NCI-H2029 (cell line): ENCODE data around the gene KIF5B.
A peak's percentile ranks its signal among the peaks of the same experiment; 100 is the strongest.
"Not testable (repeated sequence)": the region's sequence is repeated elsewhere in the genome, so short reads cannot be mapped to it uniquely, and the experiment has no call there.

Source experiments
- DNase-seq: peaks from one replicate; lab custom pipeline; 2025; lab: John Stamatoyannopoulos, UW

The KIF5B gene

DNA sequence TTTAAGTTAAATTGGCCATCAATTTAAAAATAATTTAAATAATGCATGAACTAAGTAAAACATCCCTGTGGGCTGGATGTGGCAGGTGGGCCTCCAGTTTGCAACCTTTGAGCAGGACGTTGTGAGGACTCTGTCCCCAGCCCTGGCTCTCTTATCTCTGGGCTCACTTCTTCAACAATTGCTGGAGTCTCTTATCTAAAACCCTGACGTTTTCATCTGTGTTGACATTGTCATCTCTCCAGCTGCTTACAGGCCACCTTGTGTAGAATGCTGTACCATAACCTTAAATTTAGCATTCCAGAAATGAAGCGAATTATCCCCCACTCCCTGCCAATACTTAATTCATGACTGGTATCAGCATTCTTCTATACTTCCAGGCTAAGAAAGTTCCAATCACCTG, 3.2 kb upstream of the KIF5B start:
- no peak for DNase-seq

DNA sequence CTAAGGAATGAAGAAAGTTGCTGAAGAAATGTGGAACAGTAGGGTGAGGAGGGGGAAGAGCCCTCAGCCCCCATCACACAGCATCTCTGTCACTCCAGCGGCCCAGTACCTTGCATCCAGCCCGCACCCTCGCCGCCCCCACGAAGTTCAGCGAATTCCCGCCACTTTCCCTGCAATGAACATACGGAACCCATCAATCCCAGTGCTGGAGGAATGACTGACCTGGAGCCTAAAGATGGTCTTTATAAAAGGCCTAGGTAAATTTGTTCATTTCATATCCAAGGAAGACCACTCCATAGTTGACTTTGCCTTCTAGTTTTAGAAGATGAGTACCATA, 779 bp upstream of the KIF5B start:
- no peak for DNase-seq

DNA sequence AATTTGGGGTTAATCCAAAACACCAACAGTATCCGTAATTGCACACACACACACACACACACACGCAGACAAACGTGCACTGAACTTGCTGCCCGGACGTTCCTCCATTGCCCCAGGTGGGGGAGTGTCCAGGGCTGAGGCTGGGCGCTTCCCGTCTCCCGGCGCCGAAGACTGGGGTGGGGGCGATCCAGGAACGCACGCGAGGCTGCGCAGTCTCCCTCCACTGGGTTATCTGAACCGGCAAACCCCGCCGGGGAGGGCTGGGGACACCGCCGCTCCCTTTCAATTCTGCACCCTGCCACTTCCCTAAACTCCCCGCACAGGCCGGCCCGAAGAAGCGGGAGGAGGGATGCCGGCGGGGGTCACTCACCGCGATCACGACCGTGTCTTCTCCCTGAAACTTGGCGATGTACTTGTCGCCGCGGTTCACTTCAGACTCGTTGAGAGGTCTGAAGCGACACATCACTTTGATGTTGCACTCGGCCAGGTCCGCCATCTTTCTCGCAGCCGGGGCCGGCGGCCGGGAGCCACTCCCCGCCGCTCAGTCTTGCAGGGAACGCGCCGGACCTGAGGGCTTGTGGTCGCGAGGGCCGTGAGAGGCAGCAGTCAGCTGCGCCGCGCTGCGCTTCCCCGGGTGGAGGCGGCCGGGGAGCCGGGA, 618 bp downstream of the KIF5B start:
- peak; percentile 14 for DNase-seq

DNA sequence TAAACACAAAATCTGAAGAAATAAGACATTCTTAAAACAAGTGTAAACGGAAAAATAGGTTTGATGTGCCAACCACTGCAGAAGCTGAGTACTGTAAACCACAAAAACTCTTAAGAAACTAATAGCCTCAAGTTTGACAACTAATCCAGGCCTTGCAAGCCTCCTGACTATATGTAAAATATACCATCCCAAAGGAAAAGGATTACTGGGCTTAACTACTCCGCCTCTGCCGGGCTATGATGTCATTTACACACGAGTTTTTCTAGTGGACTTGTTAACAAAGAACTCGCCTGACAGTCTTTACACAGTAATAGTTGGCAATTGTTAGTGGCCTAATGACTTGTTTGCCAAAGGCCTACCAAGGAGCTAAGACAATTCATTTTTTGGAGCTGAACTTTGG, 2.1 kb downstream of the KIF5B start:
- peak; percentile 21 for DNase-seq

DNA sequence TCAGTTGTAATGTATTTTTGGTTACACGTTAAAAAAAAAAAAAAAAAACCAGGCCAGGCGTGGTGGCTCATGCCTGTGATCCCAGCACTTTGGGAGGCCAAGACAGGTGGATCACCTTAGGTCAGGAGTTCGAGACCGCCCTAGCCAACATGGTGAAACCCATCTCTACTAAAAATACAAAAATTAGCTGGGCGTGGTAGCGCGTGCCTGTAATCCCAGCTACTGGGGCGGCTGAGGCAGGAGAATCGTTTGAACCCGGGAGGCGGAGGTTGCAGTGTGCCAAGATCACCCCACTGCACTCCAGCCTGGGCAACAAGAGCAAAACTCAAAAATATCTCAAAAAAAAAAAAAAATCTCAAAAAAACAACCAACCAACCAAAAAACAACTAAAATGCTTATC, 2.8 kb downstream of the KIF5B start:
- not testable (repeated sequence) for DNase-seq

DNA sequence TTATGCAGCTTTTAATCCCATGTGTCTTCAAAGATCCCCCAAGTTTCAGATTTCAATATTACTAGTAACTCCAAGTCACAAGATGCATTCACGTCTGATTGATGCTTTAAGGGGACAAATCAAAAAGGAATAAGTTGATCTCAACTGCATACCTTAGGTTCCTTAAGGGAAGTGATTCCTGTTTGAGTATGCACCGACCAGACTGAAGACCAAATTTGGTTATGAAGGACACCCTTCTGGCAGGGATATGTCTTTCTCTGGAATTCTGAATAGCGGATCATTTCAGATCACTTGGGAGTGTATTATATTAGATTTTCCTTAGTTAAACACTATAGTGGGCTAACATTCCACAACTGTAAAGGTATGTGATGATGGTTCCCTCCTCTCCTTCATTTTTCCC, 4.3 kb downstream of the KIF5B start:
- DNase-seq, result no peak

DNA sequence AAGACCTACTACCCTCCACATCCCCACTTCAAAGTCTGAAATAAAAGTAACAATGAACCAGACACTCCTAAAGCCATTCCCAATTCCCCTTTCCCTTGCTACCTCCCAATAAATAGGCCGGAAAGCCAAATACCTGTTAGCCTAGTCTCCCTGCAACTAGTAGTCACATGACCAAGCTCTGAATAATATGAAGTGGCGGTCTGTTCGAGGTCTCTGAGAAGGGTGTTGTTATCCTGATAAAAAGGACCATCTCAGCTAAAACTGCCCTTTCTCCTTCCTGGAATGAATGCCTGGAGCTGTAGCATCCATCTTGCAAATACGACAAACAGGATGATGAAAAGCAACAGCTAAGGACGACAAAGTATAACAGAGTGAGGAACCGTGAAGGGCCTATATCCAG, 6.0 kb downstream of the KIF5B start:
- DNase-seq, result no peak

DNA sequence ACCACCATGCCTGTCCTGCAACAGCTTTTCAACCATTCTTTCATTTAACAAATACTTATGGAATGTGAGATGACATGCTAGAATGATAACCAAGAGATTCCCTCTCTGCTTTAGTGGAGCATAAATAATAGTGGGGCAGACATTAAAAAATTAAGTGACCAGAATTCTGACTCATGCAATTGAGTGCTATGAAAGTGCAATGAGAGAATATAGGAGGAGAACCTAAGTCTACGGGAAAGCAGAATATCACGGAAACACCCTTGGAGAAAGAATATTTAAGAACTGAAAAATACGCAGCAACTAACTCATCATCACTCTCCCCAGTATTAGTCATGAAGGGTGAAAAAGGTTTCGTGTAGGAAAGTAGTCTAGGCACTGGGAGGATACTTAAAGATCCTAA, 7.1 kb downstream of the KIF5B start:
- DNase-seq, result no peak

DNA sequence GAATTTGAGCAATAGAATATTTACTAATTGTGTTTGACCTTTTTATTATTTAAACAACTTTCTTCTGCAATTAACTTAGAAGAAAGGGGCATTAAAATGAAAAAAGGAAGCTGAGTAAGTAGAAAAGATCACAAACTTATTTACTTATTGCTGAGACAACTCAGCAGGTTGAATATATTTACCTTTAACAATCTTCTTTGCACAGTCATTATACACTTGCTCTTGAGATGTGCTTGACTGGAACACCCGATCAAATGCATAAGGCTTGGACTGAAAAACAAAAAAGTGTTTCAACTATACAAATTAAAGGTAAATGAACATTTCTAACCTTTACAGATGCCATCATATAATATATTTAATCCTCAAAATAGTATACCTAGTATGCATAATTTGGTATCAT, 7.9 kb downstream of the KIF5B start:
- DNase-seq, result no peak

DNA sequence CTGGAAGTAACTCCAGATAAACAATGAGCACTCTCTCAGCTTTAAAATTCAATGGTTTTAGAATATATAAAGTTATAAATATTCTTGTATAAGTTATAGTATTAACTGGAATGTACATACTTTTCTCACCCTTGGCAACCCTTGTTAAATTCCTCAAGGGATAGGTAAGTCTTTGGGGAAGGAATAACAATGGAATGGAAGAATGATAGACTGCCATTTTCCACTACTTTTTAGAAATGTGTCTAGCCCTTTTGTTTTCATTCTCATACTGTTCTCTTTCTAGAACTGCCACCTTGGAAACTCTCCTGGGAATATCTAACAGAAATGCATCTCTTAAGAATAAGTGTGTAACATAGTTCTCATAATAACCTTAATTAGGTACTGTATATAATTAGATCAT, 8.3 kb downstream of the KIF5B start:
- DNase-seq, result no peak

DNA sequence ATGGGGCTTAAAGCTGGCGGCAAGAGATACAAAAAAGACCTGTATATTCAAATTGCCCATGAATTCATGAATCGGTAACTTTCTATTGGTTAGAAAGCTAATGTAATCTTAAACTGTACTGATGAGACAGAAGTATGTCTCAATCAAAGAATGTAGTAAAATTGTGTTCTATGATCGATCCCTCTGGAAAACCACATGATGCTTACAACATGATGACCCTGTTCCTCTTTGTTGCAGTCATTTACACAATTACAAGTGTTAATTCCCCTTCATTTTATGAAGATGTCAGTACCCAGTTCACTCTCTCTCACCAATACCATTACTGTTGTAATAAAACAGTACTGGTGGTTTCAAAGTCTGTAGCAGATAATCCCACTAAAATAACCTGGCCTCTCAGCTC, 10.1 kb downstream of the KIF5B start:
- DNase-seq, result no peak

DNA sequence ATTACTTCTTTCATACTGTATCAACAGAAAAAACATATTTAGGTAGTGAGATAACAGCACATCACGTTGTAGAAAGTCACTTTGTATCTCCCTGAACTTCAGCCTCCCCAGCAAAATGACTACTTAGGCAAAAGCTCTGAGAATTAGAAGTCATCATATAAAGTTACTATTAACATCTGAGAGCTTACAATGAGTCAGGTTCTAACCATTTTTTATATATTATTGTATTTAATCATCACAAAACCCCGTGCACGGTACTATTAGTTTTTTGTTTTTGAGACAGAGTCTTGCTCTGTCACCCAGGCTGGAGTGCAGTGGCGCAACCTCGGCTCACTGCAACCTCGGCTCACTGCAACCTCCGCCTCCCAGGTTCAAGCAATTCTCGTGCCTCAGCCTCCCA, 13.5 kb downstream of the KIF5B start:
- DNase-seq, result not testable (repeated sequence)

DNA sequence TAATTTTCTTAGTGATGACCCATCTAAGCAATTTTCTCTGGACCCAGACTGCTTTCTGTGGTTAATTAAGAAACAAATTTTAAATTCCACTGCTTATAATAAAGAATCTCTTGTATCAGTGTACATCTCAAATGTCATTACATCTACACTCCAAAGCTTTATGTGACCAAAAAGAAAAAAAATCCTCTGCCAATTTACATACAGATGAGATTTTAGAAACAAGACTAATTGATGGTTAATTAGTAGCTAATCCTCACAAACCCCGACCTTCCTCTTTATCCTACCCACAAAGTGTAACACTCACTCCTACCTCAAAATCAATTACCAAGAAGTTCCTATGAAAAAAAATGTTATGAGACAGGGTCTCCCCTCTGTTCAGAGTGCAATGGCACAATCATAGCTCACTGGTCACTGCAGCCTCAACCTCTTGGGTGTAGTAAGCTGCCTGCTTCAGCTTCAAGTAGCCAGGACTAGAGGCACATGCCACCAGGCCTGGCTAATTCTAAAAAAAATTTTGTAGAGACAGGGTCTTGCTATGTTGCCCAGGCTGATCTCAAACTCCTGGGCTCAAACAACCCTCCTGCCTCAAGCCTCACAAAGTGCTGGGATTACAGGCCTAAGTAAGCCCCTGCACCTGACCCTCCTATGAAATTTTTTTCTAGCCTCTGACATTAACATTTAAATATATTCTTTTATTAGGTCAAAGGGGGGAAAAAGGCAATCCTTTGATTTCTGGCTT, 14.8 kb downstream of the KIF5B start:
- no peak for DNase-seq

DNA sequence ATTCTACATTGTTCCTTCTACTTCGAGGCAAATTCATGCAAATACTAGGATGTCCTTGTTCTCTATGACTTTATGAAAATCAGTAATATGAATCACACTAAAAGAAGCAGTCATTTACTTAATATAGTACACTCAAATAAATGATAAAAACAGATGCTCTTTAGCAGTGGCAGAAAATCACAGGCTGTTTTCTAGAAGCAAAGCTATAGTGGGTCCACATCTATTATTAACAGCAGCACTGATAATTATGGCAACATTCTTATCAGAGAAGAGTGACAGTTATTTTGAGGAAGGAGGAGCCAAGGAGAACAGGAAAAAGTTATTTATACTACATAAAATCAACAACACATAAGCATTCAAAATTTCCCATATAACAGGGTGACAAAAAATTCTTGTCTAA, 16.5 kb downstream of the KIF5B start:
- no peak for DNase-seq

DNA sequence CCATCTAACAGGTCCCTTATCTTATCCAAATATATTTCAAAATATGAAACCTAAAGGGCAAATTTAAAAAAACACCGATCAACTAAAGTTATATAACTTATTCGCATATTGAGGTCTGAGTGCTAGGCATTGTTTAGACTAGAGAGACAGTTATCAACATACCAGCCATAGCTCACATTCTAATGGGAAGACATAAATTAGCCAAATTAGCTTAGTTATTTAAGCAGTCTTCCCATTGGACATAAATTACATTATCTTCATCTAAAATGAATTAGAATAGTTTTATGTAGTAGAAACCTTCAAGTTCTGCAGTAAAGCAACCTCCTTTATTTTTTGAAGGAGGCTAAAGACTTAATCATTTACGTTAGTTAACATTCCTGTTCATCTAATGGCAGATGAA, 17.4 kb downstream of the KIF5B start:
- no peak for DNase-seq

DNA sequence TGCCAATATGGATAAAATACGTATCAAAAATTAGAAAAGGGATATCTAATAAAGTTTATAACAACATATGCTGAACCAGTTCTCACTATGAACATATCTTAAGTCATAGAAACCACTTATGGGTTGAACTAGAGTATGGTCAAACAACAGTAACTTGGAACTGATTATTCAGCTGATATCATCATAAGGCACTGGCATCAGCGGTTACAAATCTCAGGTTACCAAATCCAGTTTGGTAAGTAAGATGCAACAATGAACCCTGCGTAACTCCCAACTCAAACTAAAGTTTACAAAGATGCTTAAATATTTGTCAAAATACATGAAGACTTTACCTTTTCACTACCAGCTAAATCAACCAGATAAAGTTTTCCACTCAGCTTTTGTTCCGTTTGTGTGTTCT, 19.3 kb downstream of the KIF5B start:
- DNase-seq, result no peak

DNA sequence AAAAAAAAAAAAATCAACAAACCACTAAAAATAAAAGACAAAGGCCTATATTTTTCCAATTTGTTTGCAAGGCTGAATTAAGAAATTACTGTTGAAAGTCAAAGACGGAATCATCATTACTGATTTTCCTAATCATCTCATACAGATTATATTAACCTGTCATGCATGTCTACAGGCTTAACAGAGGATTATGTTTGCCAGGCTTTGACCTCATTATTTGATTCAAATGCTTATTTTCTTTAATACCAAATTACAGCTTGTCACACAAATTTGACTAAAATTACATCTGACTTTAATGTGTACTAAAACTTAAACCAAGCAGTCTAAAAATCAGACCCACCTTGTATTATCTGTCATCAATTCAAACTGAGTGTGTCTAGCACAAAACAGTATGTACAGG, 21.2 kb downstream of the KIF5B start:
- DNase-seq, result no peak

DNA sequence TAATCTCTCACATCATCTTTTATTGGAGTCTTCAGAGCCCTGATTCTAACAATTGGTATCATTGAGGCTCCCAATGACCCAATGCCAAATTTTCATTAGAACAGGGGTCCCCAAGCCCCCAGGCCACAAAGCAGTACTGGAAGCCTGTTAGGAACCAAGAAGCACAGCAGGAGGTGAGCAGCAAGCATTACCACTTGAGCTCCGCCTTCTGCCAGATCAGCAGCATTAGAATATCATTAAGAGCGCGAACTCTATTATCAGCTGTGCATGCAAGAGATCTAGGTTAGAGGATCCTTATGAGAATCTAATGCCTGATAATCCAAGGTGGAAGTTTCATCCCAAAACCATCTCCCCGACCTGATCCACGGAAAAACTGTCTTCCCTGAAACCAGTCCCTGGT, 23.1 kb downstream of the KIF5B start:
- DNase-seq, result no peak

DNA sequence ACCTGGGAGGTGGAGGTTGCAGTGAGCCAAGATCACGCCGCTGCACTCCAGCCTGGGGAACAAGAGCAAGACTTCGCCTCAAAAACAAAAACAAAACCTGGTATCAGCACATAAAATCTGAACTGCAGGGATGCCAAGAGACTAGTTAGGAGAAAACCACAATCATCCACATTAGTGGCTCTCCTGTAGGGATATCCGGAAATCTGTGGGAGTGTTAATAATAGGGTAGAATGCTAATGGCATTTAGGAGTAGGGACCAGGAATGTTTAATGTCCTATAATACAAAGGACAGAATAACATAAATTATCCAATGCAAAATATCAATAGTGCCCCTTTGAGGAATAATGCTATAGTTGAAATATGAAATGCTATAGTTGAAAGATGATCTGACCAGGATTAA, 24.3 kb downstream of the KIF5B start:
- no peak for DNase-seq

DNA sequence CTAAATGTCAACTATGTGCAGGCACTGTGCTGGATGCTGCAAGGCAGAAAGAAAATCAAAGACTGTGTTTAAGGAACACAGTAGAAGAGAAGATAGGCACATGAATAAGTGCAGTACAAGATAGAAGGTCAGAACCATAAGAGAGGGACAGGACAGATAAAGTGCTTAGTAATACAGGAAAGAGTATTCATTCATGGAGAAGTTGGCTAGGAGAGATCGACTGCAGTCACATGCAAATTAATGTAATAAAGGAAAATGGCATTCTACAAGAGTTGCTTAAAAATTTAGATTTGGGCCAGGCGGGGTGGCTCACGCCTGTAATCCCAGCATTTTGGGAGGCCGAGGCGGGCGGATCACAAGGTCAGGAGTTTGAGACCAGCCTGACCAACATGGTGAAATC, 24.8 kb downstream of the KIF5B start:
- DNase-seq, result no peak

DNA sequence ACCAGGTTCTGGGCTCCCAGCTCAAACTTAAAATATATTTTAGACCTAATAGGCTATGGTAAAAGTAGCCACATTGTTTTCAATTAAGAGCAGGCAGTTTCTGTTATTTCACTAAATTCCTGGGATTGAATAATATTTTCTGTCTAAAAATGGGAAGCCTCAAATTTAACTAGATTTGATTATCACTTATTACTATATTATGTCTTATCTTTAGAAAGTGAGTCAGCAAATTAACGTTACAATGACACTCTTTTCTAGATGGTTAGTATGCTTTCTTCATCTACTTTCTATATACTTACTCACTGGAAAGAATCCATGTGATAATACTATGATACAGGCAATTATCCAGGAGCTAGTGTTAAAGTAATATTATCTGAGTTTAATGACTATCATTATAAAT, 27.5 kb downstream of the KIF5B start:
- DNase-seq, result no peak

DNA sequence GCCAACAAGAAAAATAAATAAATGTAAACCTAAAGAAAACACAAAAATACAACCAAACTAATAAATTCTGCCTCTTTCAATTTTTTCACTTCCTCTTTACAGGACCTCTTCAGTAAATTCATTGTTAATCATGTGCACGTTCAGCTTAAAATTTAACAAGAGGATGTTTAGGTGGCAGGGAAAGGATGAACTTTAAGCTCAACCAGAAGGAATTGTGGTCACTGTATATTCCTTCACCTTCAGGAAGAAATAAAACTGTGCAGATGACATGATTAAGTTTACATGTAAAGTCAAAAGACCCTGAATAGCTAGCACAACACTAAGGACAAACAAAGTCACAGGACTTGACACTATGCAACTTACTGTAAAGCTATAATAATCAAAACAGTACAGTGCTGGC, 33.0 kb downstream of the KIF5B start:
- no peak for DNase-seq

DNA sequence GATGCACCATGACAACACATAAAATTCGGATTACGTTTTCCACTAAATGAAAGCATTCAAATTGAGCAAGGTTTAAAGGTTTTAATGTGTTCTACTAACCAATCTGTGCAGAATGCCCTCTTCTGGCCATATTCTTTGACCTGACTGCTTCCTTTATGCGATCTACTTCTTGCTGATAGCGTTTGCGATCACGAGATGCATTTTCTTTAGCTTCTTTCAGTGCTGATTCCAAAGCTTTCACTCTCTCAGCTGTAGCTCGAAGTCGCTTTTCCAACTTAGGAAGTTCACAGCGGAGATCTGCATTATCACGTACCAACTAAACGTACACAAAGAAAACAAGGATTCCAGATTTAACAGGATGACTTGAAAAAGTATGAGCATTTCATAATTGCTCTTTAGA, 39.2 kb downstream of the KIF5B start:
- DNase-seq, result no peak

DNA sequence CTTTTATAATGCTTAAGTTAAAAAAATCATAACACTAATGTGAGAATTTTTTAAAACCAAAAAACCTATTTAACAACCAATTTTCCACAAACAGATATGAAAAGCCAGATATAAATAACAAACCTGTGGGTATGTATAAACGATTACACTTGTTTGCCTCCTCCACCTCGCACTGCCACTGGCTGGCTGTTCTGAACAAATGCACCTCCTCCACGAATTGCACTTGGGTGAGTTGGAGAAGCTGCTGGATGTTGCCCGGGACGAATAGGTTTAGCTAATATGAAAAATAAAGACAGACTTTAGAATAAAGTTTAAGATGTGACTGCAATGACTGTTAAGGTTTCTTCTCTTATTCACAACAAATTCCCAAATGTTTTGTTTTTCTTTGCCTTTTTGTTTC, 40.8 kb downstream of the KIF5B start:
- no peak for DNase-seq
